Esophagus muscularis mucosa (tissue), 2 donors: ENCODE measurements around the gene GFPT2.

Experiments used
- POLR2A ChIP-seq: fragments of 450-650 bp; IDR thresholded peaks from one replicate; pipeline ENCODE4 v1.6.1; 2017; ENCODE audit warnings: antibody characterized with exemption, moderate library complexity, mild to moderate bottlenecking, low read depth
- POLR2AphosphoS5 ChIP-seq, 2 donors: sonication (generic); formaldehyde crosslinking; IDR thresholded peaks; one replicate each; pipeline ENCODE4 v1.6.1; 2017; ENCODE audit warnings: antibody characterized with exemption in 2 of 2

- TF ChIP-seq POLR2AphosphoS5 (IDR thresholded peaks at IDR 0.05) (no peak), POLR2A (no peak)
Observed at GRCh38 chr5:180346358-180346757, 6.8 kb downstream of the GFPT2 start.
